Left ventricle myocardium inferior (tissue), 1 donor: ENCODE measurements around the gene SLC4A4. TPM values are rescaled to one million over a fixed set of nuclear protein-coding genes. Genes with fewer than 3 reads are reported as not detected.

Source experiments
- DNase-seq: peaks from one replicate; pipeline ENCODE4 v3.0.0-alpha.2; 2020
- H3K27ac ChIP-seq: fragments of 200-600 bp; replicated peaks from 2 replicates; pipeline ENCODE4 v1.8.0; 2021
- H3K27me3 ChIP-seq: fragments of 200-600 bp; 2 replicates; pipeline ENCODE4 v1.8.0; 2021; ENCODE audit warnings: low read depth
- H3K36me3 ChIP-seq: fragments of 200-600 bp; 2 replicates; pipeline ENCODE4 v1.8.0; 2021
- H3K4me1 ChIP-seq: fragments of 200-600 bp; 2 replicates; pipeline ENCODE4 v1.8.0; 2021
- H3K4me3 ChIP-seq: fragments of 200-600 bp; 2 replicates; pipeline ENCODE4 v1.8.0; 2021; ENCODE audit warnings: mild to moderate bottlenecking, moderate library complexity
- H3K9me3 ChIP-seq: fragments of 200-600 bp; replicated peaks from 2 replicates; pipeline ENCODE4 v1.8.0; 2021
- intact Hi-C: fragments of 100-400 bp; cut with micrococcal nuclease; formaldehyde crosslinking; loops from one replicate; pipeline ENCODE4 v1.11.0; 2022
- long read RNA-seq: library from polyadenylated mRNA; unstranded; transcript quantifications from one replicate; pipeline ENCODE4 v2.0.0, GENCODE V29; 2021
- total RNA-seq: library from RNA; stranded (reverse); fragmentation: NEBNext Ultra II Directional; extraction: Animal tissue kit (Norgen Biotek cat#: 25700); gene quantifications from one replicate; pipeline ENCODE4 v1.2.1, GENCODE V29; 2021
- TF ChIP-seq, protein P1 (sequence below): fragments of 200-600 bp; IDR thresholded peaks from 2 replicates; pipeline ENCODE4 v1.8.0; 2021; ENCODE audit warnings: antibody characterized with exemption, mild to moderate bottlenecking, borderline replicate concordance
- donor health status: DM: no; HTN: yes; CAD: no; lungs with severe emphysema.

Gene SLC4A4
- total RNA-seq = 29.8 TPM
- long read RNA-seq, full-length matches to known transcripts = 1 of 14 reads
- long read RNA-seq, partial matches to known transcripts = 4 of 14 reads
- long read RNA-seq, other reads (novel, unspliced or antisense) = 9 of 14 reads

DNA sequence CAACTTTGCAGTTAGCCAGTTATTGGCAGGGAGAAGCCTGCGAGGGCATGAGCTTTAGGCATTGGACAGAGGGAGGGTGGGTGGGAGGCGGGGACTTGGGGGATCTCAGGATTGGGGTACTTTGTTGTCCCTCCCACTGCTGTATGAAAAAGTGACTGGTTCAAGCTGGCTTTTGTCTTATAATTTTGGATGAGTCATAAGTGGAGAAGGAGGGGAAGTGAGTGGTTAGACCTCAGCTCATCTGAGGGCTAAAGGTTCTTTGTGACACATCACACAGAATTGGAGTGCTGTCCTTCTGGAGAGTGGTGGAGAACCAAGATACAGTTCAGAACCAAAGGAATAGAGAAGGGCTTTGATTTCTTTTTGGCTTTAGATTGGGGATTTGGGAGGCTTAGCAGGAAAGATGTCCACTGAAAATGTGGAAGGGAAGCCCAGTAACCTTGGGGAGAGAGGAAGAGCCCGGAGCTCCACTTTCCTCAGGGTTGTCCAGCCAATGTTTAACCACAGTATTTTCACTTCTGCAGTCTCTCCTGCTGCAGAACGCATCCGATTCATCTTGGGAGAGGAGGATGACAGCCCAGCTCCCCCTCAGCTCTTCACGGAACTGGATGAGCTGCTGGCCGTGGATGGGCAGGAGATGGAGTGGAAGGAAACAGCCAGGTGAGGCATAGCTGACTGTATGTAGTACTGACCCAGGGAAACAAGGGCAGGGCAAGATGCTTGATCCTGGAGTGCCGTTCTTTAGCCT is at the start of gene SLC4A4:
SLC4A4 (plus strand) TSS at position 175 of the 748 bp plus-strand sequence.
- Histone ChIP-seq H3K36me3 (no peaks in the 10 kb centered on the region), H3K4me1 (peaks cover 7% of the 10 kb centered on the region), H3K27me3 (no peaks in the 10 kb centered on the region), H3K27ac (no peak within 1 kb of the TSS), H3K9me3 (no peaks in the 10 kb centered on the region), H3K4me3 (no peak within 1 kb of the TSS)
- intact Hi-C loops = no loop called here
- TF ChIP-seq, protein P1, sequence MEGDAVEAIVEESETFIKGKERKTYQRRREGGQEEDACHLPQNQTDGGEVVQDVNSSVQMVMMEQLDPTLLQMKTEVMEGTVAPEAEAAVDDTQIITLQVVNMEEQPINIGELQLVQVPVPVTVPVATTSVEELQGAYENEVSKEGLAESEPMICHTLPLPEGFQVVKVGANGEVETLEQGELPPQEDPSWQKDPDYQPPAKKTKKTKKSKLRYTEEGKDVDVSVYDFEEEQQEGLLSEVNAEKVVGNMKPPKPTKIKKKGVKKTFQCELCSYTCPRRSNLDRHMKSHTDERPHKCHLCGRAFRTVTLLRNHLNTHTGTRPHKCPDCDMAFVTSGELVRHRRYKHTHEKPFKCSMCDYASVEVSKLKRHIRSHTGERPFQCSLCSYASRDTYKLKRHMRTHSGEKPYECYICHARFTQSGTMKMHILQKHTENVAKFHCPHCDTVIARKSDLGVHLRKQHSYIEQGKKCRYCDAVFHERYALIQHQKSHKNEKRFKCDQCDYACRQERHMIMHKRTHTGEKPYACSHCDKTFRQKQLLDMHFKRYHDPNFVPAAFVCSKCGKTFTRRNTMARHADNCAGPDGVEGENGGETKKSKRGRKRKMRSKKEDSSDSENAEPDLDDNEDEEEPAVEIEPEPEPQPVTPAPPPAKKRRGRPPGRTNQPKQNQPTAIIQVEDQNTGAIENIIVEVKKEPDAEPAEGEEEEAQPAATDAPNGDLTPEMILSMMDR = no peak
- no peak for DNase-seq

DNA sequence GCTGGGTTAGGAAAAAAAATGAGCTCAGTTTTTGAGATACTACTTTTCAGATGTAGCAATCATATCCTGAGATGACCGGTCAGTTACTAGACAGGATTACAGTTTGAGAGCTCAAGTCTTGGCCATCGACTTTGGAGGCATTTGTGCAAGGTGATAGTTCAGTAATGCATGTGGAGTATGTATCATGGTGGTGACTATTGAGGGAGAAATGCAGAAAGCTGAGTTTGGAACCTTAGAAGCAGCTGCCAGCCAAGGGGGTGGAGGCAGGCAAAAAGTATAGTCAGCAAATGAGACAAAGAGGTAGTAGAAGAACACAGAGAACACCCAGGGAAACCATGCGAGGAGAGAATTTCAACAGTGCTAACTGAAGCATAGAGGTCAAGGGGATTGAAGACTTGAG is 48.7 kb upstream of the SLC4A4 start:
- H3K4me3 ChIP-seq = no peak overlapping the region
- no peaks in the 10 kb centered on the region for H3K36me3 ChIP-seq
- H3K9me3 ChIP-seq = no peaks in the 10 kb centered on the region
- intact Hi-C loops = no loop called here
- H3K27ac ChIP-seq = no peak overlapping the region
- H3K4me1 ChIP-seq = peaks cover 48% of the 10 kb centered on the region
- DNase-seq = no peak
- TF ChIP-seq, protein P1 = no peak
- H3K27me3 ChIP-seq = no peaks in the 10 kb centered on the region

DNA sequence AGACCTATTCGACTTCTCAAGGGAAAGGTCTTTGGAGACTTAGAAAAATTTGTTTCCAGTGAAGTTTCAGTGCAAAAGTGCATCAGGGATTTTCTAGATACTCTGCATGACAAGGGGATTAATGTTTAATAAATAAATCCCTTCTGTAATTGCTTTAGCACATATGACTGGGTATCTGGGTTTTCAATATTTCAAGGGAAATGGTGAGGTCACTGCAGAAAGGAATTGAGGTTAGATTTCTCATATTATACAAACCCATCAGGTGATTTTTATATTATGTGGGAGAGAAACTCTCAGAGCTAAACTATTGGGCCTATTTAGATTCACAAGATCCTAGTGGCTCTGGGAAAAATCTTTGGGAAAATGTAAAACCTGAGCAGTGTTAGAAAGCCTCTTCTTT is 48.3 kb upstream of the SLC4A4 start:
- Histone ChIP-seq H3K36me3 (no peaks in the 10 kb centered on the region), H3K4me1 (peaks cover 48% of the 10 kb centered on the region), H3K9me3 (no peaks in the 10 kb centered on the region), H3K4me3 (no peak overlapping the region), H3K27ac (no peak overlapping the region), H3K27me3 (no peaks in the 10 kb centered on the region)
- DNase-seq = no peak
- TF ChIP-seq, protein P1 = no peak
- intact Hi-C loops = no loop called here

DNA sequence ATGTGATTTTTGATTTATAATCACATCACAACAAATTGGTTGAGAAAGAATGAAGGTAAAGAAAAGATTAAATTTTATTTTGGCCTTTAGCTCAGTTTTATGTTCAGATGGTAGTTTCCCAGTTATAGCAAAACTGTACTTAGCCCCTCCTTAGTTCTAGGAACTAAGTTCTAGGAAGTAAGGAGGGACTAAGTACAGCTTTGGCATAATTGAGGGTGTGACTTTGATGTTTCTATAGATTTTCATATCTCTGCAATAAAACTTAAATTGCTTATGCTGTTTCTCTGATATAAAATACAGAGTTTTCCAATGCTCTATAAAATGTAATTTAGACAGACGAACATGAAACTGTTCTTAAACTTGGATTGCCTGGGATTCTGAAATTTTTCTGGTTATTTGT is 46.6 kb upstream of the SLC4A4 start:
- Histone ChIP-seq H3K27ac (no peak overlapping the region), H3K36me3 (no peaks in the 10 kb centered on the region), H3K27me3 (no peaks in the 10 kb centered on the region), H3K4me3 (no peak overlapping the region), H3K4me1 (peaks cover 48% of the 10 kb centered on the region), H3K9me3 (no peaks in the 10 kb centered on the region)
- TF ChIP-seq, protein P1 = no peak
- intact Hi-C loops = no loop called here
- DNase-seq = no peak

DNA sequence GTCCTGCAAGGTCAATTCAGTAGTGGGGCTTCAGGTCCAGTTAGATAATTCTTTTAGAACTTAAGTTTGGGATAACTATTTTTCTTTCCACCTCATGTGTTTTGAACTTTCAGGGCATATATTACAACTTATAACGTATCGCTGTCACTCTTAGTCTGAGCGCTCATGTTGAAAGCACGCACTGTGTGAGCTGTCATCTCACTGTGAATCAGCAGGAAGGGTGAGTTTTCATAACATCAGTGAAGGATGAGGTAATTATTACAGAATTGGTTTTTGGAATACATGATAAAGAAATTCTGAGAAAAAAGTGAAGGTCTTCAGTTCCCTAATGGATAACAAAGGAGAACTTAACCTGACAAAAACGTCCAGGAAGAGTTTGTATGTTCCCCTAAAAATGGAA is 45.1 kb upstream of the SLC4A4 start:
- Histone ChIP-seq H3K4me1 (peaks cover 45% of the 10 kb centered on the region), H3K4me3 (no peak overlapping the region), H3K27me3 (no peaks in the 10 kb centered on the region), H3K27ac (no peak overlapping the region), H3K36me3 (no peaks in the 10 kb centered on the region), H3K9me3 (no peaks in the 10 kb centered on the region)
- intact Hi-C loops = no loop called here
- TF ChIP-seq, protein P1 = no peak
- no peak for DNase-seq
